Measurements from ENCODE around the gene PRRX1.

DNA sequence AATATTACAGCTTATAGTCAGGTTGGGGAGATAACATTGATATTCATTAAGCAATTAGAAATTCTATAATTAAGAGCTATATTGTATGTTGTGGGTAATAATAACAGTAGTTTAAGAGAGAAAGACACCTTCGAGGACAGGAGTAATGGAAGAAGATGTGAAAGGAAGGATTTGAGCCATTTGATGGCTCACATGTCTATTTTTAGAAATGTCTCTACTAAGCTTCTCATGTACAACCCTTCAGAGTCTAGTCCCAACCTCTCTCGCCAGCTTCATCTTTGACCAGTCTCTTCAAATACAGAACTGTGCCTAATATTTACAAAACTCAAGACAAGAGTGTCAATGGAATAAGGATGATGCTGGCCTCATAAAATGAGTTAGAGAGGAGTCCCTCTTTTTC is 95.1 kb downstream of the PRRX1 start:
- TF ChIP-seq, protein P1, sequence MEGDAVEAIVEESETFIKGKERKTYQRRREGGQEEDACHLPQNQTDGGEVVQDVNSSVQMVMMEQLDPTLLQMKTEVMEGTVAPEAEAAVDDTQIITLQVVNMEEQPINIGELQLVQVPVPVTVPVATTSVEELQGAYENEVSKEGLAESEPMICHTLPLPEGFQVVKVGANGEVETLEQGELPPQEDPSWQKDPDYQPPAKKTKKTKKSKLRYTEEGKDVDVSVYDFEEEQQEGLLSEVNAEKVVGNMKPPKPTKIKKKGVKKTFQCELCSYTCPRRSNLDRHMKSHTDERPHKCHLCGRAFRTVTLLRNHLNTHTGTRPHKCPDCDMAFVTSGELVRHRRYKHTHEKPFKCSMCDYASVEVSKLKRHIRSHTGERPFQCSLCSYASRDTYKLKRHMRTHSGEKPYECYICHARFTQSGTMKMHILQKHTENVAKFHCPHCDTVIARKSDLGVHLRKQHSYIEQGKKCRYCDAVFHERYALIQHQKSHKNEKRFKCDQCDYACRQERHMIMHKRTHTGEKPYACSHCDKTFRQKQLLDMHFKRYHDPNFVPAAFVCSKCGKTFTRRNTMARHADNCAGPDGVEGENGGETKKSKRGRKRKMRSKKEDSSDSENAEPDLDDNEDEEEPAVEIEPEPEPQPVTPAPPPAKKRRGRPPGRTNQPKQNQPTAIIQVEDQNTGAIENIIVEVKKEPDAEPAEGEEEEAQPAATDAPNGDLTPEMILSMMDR (IDR thresholded peaks at IDR 0.05; ENCODE audit: low read depth, low read length), result no peak
- no peak for TF ChIP-seq EZH2phosphoT487 (IDR thresholded peaks at IDR 0.05; ENCODE audit: low read depth)

All from OCI-LY3 (cell line).